HepG2 (cell line): Measurements from ENCODE around the gene CKM. TPM values are rescaled to one million over a fixed set of nuclear protein-coding genes. Genes with fewer than 3 reads are reported as not detected.

ENCODE experiments used
- ATAC-seq: fragments of 200-7000 bp; cut with Tn5 transposase; 3 replicates; pipeline ENCODE4 v1.9.1; 2020; ENCODE audit warnings: mild to moderate bottlenecking, moderate library complexity
- BruUV-seq: library from RNA; stranded (reverse); fragments of 400-500 nt; replicated peaks from 2 replicates; lab custom pipeline; 2021; lab: Mats Ljungman, UMichigan
- CTCF ChIA-PET: fragments of 300-600 bp; formaldehyde crosslinking; extraction: SDS; loops from one replicate; lab custom pipeline; 2021; ENCODE audit warnings: low total read pairs, inconsistent platforms, low intra/inter-chr PET ratio; lab: Yijun Ruan, JAX
- POLR2A ChIA-PET: fragments of 350-600 bp; sonication (Branson Sonifier 250); formaldehyde crosslinking; loops from one replicate; lab custom pipeline; 2020; ENCODE audit warnings: antibody characterized with exemption, inconsistent platforms; lab: Yijun Ruan, JAX
- DNase-seq: peaks from one replicate; pipeline ENCODE4 v3.0.0-alpha.2; 2015; ENCODE audit warnings: low spot score
- FAIRE-seq: peaks from 3 replicates; lab custom pipeline; 2011; peaks lifted over from hg19 to GRCh38; lab: Jason Lieb, UNC
- H2AFZ ChIP-seq: one replicate; pipeline ENCODE4 v1.6.1; 2011; ENCODE audit warnings: low read length, inconsistent platforms
- H3K27ac ChIP-seq: fragments of 300-600 bp; 3 replicates; pipeline ENCODE4 v1.8.0; 2011; ENCODE audit warnings: mixed run types, mild to moderate bottlenecking, mixed read lengths, low read length, inconsistent platforms; ENCODE audit not compliant: insufficient read depth; ENCODE audit errors: extremely low read length
- H3K27me3 ChIP-seq, 2 experiments: fragments of 200-600 bp in 1 of 2; 2 replicates in 1 of 2; 3 replicates in 1 of 2; pipeline versions ENCODE4 v1.6.0 to v1.8.0; 2011; ENCODE audit warnings: low read length in 2 of 2, mild to moderate bottlenecking in 2 of 2, moderate library complexity in 2 of 2, inconsistent platforms in 1 of 2; ENCODE audit not compliant: insufficient read depth in 2 of 2, control insufficient read depth in 1 of 2
- H3K36me3 ChIP-seq, 2 experiments: fragments of 200-600 bp in 1 of 2; replicated peaks in 1 of 2; 2 replicates in 1 of 2; 3 replicates in 1 of 2; pipeline versions ENCODE4 v1.5.1 to v1.8.0; 2011; ENCODE audit warnings: low read length in 2 of 2, inconsistent platforms in 1 of 2; ENCODE audit not compliant: insufficient read depth in 2 of 2, control insufficient read depth in 1 of 2
- H3K4me1 ChIP-seq: 2 replicates; pipeline ENCODE4 v1.5.1; 2012; ENCODE audit warnings: low read length, inconsistent platforms; ENCODE audit not compliant: insufficient read depth
- H3K4me2 ChIP-seq: 2 replicates; pipeline ENCODE4 v1.6.0; 2011; ENCODE audit warnings: low read depth, low read length, inconsistent platforms
- H3K4me3 ChIP-seq, 3 experiments: fragments of 200-600 bp in 1 of 3; sonication (generic), shearing (Covaris generic) in 1 of 3; replicated peaks in 1 of 3; 2 replicates each; pipeline ENCODE4 v1.5.1; 2011 to 2016; ENCODE audit warnings: low read length in 3 of 3, inconsistent platforms in 2 of 3, low read depth in 2 of 3, mild to moderate bottlenecking in 2 of 3, control low read depth in 1 of 3, mixed read lengths in 1 of 3; ENCODE audit not compliant: insufficient read depth in 1 of 3
- H3K79me2 ChIP-seq: one replicate; pipeline ENCODE4 v1.6.1; 2011; ENCODE audit warnings: low read length, inconsistent platforms; ENCODE audit not compliant: insufficient read depth
- H3K9ac ChIP-seq: 2 replicates; pipeline ENCODE4 v1.6.0; 2011; ENCODE audit warnings: mild to moderate bottlenecking, low read depth, low read length, inconsistent platforms; ENCODE audit not compliant: insufficient read depth
- H3K9me3 ChIP-seq: 2 replicates; pipeline ENCODE4 v1.5.1; 2012; ENCODE audit warnings: mild to moderate bottlenecking, low read length
- H4K20me1 ChIP-seq: 2 replicates; pipeline ENCODE4 v1.6.0; 2011; ENCODE audit warnings: inconsistent platforms, mild to moderate bottlenecking, low read length, moderate library complexity; ENCODE audit not compliant: insufficient read depth
- ATF7 ChIP-seq, 2 experiments: fragments of 450-650 bp in 1 of 2; sonication (generic) in 1 of 2; formaldehyde crosslinking in 1 of 2; IDR thresholded peaks; 2 replicates each; pipeline versions ENCODE4 v1.4.0 to v1.6.1; 2016 to 2020; ENCODE audit warnings: antibody characterized with exemption in 1 of 2, mild to moderate bottlenecking in 1 of 2, missing genetic modification reagents in 1 of 2
- CEBPZ ChIP-seq: IDR thresholded peaks from 2 replicates; pipeline ENCODE4 v1.6.1; 2012; ENCODE audit warnings: low read length, improper control_type of control experiment
- RELA ChIP-seq: sonication (generic); formaldehyde crosslinking; IDR thresholded peaks from 2 replicates; pipeline ENCODE4 v1.4.0; 2020; ENCODE audit warnings: missing genetic modification reagents
- ZNF10 ChIP-seq: sonication (generic); formaldehyde crosslinking; IDR thresholded peaks from 2 replicates; pipeline ENCODE4 v1.4.0; 2020; ENCODE audit warnings: mild to moderate bottlenecking, low read depth, missing genetic modification reagents, borderline replicate concordance
- WGBS: methylation state at CpG from one replicate; pipeline ENCODE4 v1.1.6; 2017; ENCODE audit warnings: low lambda C conversion rate; 5-methylcytosine and 5-hydroxymethylcytosine counted together
- in situ Hi-C: cut with HindIII; loops from 2 replicates; pipeline ENCODE4 v1.10.0; 2017; ENCODE audit warnings: low pct_unique_long_range_greater_than_20kb; ENCODE audit not compliant: extremely low pct_ligation_motif_present
- intact Hi-C: fragments of 100-400 bp; cut with micrococcal nuclease; formaldehyde crosslinking; loops from one replicate; pipeline ENCODE4 v1.10.0; 2022; ENCODE audit not compliant: unreplicated experiment
- polyA plus RNA-seq, 8 experiments: library from polyadenylated mRNA; depleted of rRNA in 3 of 8; stranded (reverse) in 7 of 8; unstranded in 1 of 8; fragments of >200 nt; fragmentation: Illumina TruSeq in 4 of 8; extraction: Trizol in 4 of 8; gene quantifications; 2 replicates each; pipeline versions ENCODE4 v1.2.1 to v1.2.3, GENCODE V29; 2011 to 2016; ENCODE audit warnings: low read depth in 4 of 8, missing spikeins in 1 of 8, mixed read lengths in 1 of 8; ENCODE audit not compliant: insufficient read depth in 1 of 8
- total RNA-seq, 5 experiments: library from RNA; depleted of rRNA; stranded (reverse); fragments of >200 nt; fragmentation: Illumina TruSeq; extraction: Trizol; gene quantifications; 2 replicates each; pipeline ENCODE4 v1.2.3, GENCODE V29; 2016; ENCODE audit warnings: low read depth in 1 of 5

CKM gene
- total and polyA plus RNA-seq, 2 of the 13 experiments (the other 11 are each of a cell fraction or from before 2014, with no cell fraction given): 0.54 to 0.80 TPM

GRCh38 chr19:45363861-45364459, 41.3 kb upstream of the CKM start:
- FAIRE-seq (no peak), DNase-seq (no peak)

More at GRCh38 chr19:45363861-45364459, 41.3 kb upstream of the CKM start:
- H3K9me3 ChIP-seq: no peaks in the 10 kb centered on the region
- no peak for ATAC-seq
- no peak overlapping the region for H3K4me3 ChIP-seq
- TF ChIP-seq CEBPZ: no peak
- no peak for TF ChIP-seq ZNF10
- no peak for TF ChIP-seq ATF7 (IDR thresholded peaks at IDR 0.05)
- no peak for TF ChIP-seq ATF7 (CRISPR knock-in tag; IDR thresholded peaks at IDR 0.05)
- TF ChIP-seq RELA (CRISPR knock-in tag): no peak
- TF ChIP-seq, all 625 proteins: peak for 0
- peaks cover 18 to 31% of the 10 kb centered on the region in 2 experiments; a peak in 4 of 5 replicates for H3K36me3 ChIP-seq
- ChIA-PET POLR2A (no interaction called here), CTCF (no interaction called here)
- no peak overlapping the region for H3K27ac ChIP-seq
- H2AFZ ChIP-seq: no peak overlapping the region
- no peaks in the 10 kb centered on the region for H3K27me3 ChIP-seq
- peaks cover 10% of the 10 kb centered on the region for H3K4me1 ChIP-seq
- WGBS: 96% methylated on average over 24 of the region's 44 CpGs
- BruUV-seq: no TSS peak
- no peak overlapping the region for H3K9ac ChIP-seq
- H3K4me2 ChIP-seq: no peak overlapping the region
- in situ Hi-C loops (no loop called here), intact Hi-C loops (no loop called here)
- peaks cover 3% of the 10 kb centered on the region for H3K79me2 ChIP-seq
- peaks cover 2% of the 10 kb centered on the region; the same call in 1 of the 2 replicates for H4K20me1 ChIP-seq
